HK-2 (cell line): ENCODE results near the gene DNAJC5G.
"Not testable (repeated sequence)": the region's sequence is repeated elsewhere in the genome, so short reads cannot be mapped to it uniquely, and the experiment has no call there.

Source experiments
- DNase-seq: peaks from one replicate; pipeline ENCODE4 v3.0.0-alpha.2; 2018; ENCODE audit not compliant: unreplicated experiment

Gene DNAJC5G

GRCh38 chr2:27251766-27252165, 23.5 kb upstream of the DNAJC5G start:
- no peak for DNase-seq

DNA sequence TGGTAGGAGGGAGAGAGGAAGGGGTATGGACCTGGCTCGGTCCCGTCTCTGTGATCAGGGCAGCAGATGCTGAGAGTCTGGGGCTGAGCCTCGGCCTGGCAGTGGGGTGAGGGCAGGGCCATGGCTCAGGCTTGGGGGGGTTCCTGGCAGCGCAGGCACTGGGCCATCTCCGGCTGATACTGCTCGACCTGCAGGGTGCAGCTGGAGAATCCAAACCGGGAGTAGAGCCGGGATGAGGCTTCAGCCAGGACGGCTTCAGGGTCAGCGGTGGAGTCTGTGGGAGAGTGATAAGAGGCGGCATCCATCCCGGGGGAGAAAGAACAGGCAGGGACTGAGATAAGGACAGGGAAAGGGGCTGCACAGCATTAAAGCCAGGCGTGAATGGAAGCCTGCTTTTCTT, 20.0 kb upstream of the DNAJC5G start:
- no peak for DNase-seq

DNA sequence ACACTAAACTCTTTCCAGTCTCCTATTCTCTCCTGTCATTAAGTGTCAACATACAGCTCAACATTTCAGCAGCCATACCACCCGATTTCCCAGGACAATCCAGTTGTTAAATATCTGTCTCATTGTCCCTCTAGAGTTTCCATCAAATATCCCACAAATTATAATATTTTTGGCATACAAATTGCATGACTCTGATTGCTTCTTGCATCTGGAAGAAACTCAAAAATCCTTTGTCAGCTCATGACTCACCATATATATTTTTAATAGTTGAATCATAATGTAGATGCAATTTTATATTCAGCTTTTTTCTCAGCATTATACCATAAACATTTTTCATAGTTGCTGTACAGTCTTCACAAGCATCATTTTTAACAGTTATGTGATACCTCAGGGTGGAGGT, 19.6 kb upstream of the DNAJC5G start:
- DNase-seq = no peak

GRCh38 chr2:27256855-27257454, 18.3 kb upstream of the DNAJC5G start:
- DNase-seq = no peak

DNA sequence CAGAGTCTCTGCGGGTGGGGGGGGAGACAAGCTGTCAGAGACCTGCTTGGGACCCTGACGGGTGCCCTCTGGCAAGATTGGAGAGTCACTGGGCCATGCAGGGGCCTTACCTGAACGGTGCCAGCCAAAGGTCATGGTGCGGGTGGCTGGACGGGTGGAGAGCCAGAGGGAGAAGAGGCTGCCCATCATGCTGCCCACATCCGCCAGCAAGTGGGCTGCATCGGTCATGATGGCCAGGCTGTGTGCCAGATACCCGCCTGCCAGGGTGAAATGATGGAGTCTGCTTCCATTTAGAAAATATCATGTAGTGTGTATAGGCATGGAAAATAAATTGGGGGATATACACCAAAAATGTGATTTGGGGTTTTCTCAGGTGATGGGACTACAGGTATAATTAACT, 17.2 kb upstream of the DNAJC5G start:
- no peak for DNase-seq

DNA sequence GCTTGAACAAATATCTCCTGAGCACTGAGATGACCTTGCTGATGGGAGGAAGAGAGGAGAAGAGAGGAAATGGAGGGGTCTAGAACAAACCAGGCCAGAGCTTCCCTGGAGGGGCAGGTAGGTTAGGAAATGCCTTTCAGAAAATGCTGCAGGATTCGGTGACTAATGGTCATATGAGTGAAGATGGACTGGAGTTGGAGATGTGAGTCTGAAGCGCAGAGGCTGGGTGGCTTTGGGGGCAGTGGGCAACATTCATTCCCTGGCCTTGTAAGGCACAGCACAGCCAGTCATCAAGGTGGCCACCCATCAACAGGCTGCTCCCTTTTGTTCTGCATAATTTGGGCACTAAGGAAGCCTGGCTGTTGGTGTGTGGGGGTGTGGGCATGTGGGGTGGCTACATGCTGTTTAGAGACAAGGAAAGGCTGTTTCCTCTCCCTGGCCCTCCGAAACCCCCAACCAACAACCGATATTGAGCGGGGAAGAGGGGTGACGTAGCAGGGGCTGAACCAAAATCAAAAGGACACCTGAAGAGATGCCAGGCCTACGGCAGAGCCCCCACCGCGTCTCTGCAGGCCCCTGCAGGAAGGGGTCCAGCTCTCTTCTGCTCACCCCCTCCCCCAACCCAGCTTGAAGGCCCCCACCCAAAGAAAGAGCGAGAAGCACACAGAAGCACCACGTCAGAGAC, 13.8 kb upstream of the DNAJC5G start:
- no peak for DNase-seq

DNA sequence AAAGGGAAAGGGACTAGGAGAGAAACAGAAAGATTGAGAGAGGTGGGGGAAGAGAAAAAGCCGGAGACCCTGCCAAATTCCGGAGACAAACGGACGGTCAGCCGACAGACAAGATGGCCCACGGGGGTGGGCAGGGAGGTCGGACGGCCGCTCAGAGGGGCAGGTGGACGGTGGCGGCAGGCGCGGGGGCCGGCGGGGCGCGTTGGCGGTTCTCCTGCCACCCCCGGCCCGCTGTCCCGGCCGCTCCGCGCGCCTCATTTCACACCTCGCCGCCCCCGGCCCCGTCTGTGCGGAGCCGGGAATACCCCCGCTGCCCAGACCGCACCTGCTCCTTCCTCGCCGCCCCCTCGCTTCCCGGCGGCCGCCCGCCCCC, 13.3 kb upstream of the DNAJC5G start:
- DNase-seq = no peak

DNA sequence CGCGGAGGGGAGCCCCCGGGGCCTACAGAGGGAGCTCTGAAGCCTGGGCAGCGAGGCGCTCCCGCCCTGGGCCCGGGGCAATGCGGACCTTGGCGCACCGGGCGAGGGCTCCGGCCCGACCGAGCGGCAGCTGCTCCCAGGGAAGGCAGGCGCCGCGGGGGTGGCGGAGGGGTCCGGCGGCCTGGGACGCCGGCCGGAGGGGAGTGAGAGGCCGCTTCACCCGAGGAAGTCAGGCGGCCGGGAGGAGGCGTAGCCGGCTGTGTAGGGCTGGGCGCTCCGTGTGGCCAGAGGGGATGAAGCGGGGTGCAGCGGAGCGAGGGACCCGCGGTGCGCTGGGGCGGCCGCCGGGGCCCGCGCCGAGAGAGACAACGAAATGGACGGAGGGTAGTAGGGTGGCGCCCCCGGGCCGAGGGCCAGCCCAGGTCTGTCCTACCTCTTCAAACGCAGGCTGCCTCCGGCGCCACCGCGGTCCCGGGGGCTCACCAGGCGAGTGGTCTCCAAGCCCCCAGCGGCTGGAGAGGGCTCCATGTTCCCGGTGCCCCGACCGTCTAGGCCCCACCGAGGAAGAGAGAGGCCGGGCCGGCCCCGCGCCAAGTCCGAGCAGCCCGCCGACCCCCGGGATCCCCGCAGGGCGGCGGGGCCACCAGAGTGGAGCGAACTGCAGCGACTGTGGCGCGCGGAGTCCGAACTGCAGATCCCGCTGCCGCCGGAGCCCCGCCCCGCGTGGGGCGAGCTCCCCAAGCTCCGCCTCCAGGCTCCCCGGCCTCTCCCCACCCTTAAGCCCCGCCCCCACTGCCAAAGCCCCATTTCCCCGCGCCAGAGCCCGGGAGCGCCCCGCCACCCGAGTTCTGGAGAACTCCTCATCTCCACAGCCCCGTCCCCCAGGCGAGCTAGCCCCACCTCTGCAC, 12.6 kb upstream of the DNAJC5G start, which contains the start of gene SLC30A3:
TSS of gene SLC30A3 (minus strand) at position 669 of the 908 bp plus-strand sequence. CDS start at position 528, 141 bp downstream.
- DNase-seq = no peak

DNA sequence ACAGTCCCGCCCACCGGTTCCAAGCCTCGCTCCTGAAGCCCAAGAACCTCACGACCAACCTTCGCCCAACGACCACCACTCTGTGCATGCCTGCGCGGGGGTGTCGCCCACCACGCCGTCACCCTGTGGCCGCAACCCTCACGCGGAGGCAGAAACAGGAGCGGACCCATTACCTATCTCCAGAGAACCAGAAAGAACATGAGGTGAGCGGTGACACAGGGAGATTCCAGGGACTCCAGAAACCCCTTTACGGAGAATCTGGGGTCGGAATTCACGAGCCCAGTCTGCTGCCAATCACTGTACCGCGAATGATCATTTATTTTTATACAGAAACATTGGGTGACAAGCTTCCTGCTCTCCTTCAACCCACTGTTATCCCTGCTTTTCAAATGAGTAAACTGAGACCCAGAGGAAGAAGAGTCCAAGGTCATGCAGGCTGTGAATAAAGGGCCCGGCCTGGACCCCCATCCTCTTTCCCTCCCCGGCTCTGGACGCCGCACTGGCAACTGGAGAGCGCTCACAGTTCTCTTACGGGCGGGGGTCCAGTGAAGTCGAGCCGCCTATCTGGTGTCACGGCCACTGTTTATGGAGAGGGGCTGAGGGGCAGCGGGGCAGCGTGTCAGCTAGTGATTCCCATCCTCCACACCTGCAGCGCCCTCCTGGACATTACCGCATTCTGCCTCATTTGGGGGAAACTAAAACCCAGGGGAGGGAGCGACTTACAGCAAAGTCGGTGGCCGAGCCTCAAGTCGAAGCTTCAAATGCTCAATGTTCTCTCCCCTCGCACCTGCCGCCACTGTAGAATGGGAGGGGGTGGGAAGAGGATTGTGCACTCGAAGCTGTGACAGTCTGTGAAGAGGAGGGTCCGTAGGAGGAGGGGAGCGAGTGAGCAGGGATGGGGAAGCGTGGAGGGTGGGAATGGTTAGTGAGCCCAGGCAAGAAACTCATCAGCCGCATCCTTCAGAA, 11.7 kb upstream of the DNAJC5G start:
- no peak for DNase-seq

- DNase-seq = no peak
Measured at GRCh38 chr2:27264253-27264752, 10.9 kb upstream of the DNAJC5G start.

GRCh38 chr2:27264753-27265535, 10.3 kb upstream of the DNAJC5G start:
- peak; percentile 58 for DNase-seq

DNA sequence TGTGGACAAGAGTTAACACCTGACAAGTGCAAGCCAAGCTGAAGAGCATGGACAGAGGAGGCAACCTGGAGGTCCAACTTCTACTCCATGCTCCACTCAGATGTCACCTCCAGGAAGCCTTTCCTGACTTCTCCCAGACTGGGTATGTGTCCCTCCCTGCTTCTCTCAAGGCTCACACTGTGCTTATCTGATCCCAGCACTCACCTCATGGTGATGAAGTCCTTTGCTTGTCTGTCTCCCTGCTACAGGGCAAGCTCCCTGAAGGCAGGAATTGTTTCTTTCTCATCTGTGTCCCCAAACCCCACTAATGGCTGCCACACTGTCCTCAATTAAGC, 9.7 kb upstream of the DNAJC5G start:
- DNase-seq = no peak

GRCh38 chr2:27268296-27268695, 6.9 kb upstream of the DNAJC5G start:
- DNase-seq = not testable (repeated sequence)

- DNase-seq = no peak
Measured at GRCh38 chr2:27270131-27270530, 5.1 kb upstream of the DNAJC5G start.

- no peak for DNase-seq
Measured at GRCh38 chr2:27270670-27271069, 4.6 kb upstream of the DNAJC5G start.

DNA sequence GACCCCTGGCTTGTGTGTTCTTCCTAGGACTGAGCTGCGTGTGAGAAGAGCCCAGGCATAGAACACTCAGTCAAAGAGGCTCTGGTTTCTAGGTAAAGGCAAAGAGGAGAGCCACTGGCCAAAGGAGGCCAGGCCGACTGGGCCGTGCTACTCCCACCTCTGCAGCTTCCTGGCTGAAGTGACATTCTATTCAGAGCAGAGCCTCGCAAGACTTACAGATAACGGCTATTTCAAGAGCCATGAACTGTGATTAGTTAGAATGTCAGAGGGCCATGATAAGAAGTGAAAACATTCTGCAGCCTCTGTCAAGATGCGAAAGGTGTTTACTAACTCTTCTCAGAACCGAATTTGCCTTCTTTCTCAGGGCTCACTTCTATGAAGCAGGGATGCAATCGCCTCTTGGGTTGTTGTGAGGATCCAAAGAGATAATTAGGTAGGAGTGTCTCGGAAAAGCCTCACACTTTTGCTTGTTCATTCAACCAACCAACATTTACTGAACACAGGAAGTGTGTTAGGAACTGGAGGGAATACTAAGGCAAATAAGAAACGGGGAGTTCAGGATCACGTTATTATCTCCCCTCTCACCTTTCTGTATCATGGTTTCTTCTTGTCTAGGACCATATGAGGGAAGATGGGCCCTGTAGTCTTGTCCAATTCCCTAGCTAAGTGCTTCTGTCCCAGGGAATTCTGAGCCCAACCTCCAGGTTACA, 3.4 kb upstream of the DNAJC5G start:
- no peak for DNase-seq

DNA sequence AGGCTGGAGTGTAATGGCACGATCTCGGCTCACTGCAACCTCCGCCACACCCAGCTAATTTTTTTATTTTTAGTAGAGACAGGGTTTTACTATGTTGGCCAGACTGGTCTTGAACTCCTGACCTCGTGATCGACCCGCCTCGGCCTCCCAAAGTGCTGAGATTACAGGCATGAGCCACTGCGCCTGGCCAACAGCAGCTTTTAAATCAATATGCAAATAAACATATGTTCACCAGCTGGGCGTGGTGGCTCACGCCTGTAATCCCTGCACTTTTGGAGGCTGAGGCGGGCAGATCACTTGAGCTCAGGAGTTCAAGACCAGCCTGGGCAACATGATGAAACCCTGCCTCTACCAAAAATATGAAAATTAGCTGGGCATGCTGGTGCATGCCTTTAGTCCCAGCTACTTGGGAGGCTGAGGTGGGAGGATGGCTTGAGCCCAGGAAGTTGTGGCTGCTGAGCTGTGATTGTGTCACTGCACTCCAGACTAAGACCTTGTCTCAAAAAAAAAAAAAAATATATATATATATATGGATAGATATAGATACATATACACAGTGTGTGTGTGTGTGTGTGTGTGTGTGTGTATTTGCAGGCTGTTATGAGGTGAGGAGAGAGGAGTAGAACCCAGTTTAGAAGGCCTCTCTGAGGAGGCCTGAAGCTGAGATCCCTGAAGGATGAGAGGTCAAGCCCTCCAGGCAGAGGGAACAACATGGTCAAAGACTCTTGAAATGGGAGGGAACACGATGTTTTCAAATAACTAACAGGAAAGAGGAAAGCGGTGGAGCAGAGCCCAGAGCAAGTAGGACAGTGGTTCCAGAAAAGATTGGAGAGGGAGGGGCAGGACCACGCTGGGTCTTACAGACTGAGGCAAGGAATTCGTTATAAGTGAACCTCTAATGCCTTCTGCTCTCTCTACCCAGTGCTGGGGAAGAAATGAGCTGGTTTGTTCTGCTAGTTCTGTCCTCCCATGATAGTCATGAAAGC, 2.4 kb upstream of the DNAJC5G start:
- DNase-seq = not testable (repeated sequence)

GRCh38 chr2:27278010-27278409, 2.8 kb downstream of the DNAJC5G start:
- no peak for DNase-seq

- DNase-seq = no peak
Measured at GRCh38 chr2:27280826-27281225, 5.6 kb downstream of the DNAJC5G start.
